Loucy (cell line): ENCODE results near the gene PITRM1.

ENCODE experiments used
- EZH2phosphoT487 ChIP-seq: fragments of 200-600 bp; IDR thresholded peaks from 2 replicates; pipeline ENCODE4 v1.6.1; 2018; ENCODE audit warnings: antibody characterized with exemption, mild to moderate bottlenecking, moderate library complexity, borderline replicate concordance
- TF ChIP-seq, protein P1 (sequence below): fragments of 200-600 bp; sonication (generic); conservative IDR thresholded peaks from 2 replicates; pipeline ENCODE4 v1.5.1; 2014; ENCODE audit warnings: mild to moderate bottlenecking, antibody characterized with exemption, low read length

DNA sequence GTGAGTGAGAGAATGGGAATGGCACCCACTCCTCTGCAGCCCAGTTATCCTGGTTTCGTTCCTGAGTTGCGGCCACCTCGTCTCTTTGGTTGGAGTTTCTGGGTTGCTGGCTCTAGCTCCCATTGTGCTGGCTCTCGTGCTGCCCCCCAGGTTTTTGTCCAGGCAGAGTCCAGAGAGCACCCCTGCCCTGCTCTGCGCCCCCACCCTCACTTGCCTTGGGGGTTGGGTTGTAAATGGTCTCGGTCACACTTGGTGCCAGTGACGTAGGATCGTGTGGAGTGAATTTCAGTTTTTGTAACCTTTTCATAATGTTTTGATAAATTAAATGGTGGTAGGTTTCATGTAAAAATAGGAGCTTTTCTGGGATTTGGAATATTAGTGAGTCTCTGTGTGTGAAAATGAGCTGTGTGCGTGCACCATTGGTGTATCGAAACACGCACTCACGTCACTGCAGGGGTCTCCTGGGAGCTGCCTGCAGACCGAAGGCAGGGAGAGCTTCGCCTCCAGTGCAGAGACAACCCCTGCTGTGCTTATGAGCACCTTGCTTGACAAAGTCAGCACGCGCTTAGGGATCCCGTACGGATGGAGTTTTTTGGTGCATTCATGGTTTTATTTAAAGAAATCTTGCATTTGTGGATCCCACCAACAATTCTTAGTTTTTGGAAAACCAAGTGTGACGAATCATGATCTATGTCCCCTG is 72.3 kb downstream of the PITRM1 start:
- TF ChIP-seq, protein P1, sequence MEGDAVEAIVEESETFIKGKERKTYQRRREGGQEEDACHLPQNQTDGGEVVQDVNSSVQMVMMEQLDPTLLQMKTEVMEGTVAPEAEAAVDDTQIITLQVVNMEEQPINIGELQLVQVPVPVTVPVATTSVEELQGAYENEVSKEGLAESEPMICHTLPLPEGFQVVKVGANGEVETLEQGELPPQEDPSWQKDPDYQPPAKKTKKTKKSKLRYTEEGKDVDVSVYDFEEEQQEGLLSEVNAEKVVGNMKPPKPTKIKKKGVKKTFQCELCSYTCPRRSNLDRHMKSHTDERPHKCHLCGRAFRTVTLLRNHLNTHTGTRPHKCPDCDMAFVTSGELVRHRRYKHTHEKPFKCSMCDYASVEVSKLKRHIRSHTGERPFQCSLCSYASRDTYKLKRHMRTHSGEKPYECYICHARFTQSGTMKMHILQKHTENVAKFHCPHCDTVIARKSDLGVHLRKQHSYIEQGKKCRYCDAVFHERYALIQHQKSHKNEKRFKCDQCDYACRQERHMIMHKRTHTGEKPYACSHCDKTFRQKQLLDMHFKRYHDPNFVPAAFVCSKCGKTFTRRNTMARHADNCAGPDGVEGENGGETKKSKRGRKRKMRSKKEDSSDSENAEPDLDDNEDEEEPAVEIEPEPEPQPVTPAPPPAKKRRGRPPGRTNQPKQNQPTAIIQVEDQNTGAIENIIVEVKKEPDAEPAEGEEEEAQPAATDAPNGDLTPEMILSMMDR: no peak
- TF ChIP-seq EZH2phosphoT487: no peak
